SK-N-SH (cell line): ENCODE results near the gene NEK7.

Source experiments
- ELF1 ChIP-seq: IDR thresholded peaks from 2 replicates; pipeline ENCODE4 v1.4.0; 2012
- EP300 ChIP-seq, 2 experiments: IDR thresholded peaks; 2 replicates each; pipeline versions ENCODE4 v1.4.0 to v1.6.1; 2012; ENCODE audit warnings: borderline replicate concordance in 1 of 2, low read depth in 1 of 2, low read length in 1 of 2
- REST ChIP-seq: IDR thresholded peaks from 2 replicates; pipeline ENCODE4 v1.6.1; 2012; ENCODE audit warnings: mild to moderate bottlenecking, low read depth, low read length, moderate library complexity
- RXRA ChIP-seq: IDR thresholded peaks from 2 replicates; pipeline ENCODE4 v1.4.0; 2012; ENCODE audit warnings: low read depth, mild to moderate bottlenecking, borderline replicate concordance
- YY1 ChIP-seq: IDR thresholded peaks from 2 replicates; pipeline ENCODE4 v1.4.0; 2012; ENCODE audit warnings: low read depth, mild to moderate bottlenecking

GRCh38 chr1:198157241-198157846, 546 bp downstream of the NEK7 start:
- TF ChIP-seq REST (no peak), EP300 (IDR thresholded peaks at IDR 0.05; ENCODE audit: borderline replicate concordance in 1 of 2, low read depth in 1 of 2, low read length in 1 of 2) (no peak), YY1 (no peak), RXRA (no peak), ELF1 (no peak)
